Measurements from ENCODE around the gene TMEM47.

Gene TMEM47

DNA sequence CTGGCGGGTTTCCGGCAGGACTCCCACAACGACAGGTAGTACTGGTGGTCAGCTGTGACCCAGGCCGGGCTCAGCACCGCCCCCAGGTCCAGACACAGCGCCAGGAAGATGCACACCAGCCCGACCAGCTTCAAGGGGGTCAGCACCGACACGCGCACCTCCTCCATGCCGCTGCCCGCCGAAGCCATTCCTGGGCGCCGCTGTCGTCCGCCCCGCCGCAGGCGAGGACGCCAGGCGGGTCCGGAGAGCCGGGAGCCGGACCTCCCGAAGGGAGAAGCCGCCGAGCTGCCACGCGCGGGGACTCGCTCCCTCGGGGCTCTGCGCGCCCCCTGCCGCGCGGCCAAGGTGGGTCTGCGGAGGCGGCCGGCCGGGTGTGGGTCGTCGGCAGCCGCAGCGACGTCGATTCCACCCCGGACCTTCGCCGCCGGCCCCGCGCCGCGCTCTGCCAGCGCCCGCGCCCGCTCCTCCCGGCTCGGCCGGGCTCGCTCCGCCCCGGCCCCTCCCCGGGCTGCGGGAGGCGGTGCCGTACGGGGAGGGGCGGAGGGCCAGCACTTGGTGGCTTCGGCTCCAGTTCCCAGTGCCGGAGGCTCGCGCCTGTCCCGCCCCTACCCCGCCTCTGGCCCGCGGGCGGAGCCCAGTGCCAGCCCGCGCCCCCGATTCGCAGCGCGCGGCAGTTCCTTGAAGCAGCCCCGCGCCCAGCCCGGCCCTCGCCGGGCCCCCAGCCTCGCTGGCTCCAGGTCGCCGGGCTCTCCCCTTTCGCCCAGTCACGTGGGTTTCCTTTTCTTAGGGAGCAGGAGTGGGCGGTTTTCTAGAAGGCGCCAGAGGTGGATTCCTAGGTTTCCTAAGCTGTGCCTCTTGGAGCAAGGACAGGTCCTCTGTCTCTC is at the start of gene TMEM47:
Gene TMEM47 (minus strand): TSS at position 444 of the 884 bp plus-strand sequence. CDS start 256 bp downstream, at position 188.
- DNase-seq, result peak; percentile 35

DNA sequence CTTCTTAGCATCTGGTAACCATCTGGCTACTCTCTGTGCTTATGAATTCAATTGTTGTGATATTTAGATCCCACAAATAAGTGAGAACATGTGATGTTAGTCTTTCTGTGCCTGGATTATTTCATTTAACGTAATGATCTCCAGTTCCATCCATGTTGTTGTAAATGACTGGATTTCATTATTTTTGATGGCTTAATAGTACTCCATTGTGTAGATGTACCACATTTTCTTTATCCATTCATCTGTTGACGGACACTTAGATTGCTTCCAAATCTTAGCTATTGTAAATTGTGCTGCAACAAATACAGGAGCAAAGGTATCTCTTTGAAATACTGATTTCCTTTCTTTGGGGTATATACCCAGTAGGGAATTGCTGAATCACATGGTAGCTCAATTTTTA is 30.0 kb upstream of the TMEM47 start:
- no peak for DNase-seq

DNA sequence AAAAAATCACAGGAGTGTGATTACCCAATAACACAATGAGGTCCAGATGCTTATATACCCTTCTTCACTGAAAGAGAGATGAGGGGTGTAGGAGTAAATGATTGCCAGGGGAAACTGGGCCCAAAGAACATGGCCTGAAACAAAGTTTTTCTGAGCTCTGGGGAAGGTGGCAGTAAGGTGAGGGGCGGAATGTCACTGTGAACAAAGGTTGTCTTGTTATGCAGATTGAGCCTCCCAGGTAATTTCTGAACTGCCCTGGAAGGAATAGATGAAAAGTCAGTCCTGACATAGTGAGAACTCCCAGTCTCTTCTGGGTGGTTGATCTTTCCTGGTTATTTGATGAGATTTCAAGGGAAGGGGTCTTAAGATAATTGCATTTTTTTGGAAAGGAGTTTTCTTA is 2.5 kb upstream of the TMEM47 start:
- DNase-seq, result no peak

DNA sequence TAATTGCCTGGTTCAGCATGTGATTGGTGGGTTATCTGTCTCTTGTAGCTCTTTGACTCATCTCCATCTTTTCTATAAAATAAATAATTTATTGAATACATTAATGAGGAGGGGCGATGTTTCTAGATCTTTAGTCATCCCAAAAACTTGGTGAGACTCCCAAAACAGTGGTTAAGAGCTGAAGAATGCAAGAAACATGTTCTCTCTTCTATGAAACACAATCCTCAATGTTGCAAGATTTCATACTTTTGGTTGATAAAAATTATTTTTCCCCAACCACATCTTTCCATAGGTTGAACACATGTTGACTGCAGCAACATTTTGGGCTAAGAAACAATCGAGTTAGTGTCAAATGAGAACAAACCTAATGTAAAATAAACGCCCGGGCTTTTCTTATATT is 1.2 kb upstream of the TMEM47 start:
- no peak for DNase-seq

DNA sequence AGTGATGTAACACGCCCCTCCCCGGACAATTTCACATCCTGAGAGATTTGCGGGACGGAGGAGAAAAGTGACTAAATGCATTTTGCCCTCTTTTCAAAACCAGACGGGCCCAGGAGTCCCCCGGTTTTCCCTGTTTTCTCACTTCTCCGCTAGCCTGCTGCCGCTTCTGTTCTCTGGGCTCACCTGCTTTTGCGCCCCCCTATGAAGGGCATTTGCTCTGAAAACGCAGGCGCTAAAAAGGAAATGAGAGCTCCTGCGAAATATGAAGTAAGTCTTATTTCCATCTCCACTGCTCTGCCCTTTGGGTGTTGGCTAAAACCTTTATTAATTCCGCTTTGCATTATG is 613 bp upstream of the TMEM47 start:
- no peak for DNase-seq

DNA sequence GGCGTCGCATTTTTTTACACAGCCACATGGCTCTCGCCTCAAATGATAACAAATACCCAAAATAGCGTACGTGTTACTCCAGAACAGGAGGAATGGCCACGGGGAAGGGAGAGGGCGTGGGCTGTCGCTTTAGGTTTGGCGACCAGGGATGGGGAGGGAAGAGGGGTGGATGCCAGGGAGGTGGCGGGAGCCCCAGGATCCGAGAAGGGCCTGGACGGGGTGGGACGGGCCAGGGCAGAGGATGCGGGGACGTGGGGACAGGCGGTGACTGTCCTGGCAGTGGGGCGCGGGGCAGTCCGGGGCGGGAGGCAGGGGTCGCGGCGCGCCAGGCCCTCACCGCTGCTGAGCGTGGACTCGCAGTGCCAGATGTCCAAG is 631 bp downstream of the TMEM47 start:
- DNase-seq, result no peak

DNA sequence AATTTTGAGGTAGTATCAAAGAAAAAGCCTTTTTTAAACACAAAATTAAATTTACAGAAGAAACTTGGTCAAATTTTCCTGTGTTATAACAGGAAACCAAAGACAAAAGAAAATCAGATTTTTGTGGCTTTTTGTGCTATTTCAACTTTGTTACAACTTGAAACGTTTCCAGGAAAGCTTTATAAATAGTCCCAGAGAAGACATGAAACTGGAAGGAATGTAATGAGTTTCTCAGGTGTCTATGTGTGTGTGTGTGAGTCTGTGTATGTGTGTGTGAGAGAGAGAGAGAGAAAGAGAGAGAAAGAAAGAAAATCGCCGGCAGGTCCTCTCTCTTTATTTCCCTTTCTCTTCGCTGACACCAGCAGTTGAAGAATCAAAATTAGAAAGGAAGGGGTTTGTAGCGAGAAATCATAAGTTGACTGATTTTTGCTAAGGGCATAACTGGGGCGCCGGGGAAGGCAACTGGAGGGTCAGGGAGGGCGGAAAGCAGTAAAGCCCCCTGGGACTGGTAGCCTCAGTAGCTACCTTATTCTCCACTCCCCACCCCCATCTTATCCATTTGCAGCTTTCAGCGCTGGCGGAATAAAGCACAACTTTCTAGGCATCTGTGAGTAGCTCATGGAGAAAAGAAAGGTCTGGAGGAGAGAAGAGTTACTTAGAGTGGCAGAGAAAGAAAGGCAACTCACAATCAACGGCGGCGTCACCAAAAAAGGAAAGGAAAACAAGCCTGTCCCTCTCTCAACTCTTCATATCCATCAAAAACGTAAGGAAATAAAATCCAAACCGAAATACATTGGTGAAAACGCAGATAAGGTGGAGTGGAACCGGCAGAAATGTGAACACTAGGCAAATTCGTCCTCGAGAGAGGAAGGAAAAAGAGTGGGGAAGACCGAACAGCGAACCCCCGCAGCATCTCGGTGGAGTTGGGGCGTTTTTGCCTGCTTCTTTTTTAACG is 1.3 kb downstream of the TMEM47 start:
- DNase-seq, result no peak

DNA sequence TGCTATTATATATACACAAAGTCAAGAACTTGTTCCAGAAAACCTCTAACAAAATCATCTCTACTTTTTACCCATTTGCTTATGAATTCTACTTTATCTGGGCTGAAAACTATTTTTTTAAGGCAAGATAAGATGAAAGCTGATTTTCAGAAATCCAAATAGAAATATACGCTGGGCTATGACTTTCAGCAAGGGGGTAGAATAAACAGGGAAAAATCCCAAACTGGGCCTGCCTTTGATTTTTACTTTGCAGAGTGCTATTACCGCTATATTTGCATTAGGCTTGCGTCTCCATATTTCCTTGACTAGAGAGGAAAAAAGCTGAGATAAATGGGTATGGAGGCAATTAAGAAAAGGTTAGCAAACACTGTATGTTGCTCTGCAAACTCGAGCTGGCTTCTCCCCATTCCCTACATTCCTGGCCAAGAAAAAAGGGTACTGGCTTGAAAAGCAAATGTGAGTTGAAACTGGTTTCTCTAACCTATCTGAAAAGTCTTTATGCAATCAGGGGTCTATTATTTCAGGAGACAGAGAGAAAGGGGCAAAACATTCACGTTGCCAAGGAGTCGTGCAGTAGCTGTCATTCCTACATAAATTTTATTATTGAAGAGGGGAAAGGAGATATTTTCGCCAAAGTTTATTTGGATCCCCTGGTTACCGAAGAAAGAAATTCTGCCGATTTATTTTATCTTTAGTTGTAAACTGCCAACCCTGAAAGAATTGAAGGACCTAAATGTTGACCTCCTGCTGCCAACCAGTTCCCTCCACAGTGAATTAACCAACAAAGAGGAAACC is 2.2 kb downstream of the TMEM47 start:
- no peak for DNase-seq

DNA sequence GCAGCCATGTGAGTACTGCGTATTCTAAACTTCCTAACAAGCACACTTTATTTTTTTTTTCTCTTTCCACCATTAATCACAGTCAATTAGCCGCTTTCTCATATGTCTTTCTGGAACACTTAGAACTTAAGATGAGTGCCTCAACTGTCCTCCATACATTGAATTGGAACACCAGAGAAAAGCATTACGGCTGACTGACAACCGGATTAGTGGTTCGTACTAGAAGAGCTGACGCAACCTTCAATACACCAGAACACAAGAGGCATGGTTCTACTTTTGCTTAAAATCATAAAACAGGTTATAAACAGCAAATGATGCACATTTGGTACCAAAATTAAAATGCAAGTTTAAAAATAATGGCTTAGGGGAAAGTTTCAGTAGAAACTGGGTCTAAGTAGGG is 3.3 kb downstream of the TMEM47 start:
- DNase-seq, result no peak

DNA sequence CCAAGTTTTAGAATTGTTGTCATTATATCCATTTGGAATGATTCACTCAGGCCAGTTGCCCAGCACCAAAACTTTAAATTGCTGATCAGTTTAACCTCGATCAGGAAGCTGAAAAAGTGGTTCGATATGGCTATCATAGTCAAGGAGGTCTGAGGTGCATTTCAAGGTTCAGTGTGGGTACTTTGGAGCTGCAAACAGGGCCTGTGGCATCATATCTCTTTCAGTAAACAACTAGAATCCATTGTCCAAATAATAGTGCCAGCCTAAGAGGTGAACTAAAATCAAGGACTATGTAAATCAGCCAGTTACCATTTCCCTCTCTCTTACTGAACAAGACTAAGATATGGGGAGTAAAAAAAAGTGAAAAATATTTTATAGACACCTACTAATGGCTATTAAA is 14.2 kb downstream of the TMEM47 start:
- DNase-seq, result no peak

DNA sequence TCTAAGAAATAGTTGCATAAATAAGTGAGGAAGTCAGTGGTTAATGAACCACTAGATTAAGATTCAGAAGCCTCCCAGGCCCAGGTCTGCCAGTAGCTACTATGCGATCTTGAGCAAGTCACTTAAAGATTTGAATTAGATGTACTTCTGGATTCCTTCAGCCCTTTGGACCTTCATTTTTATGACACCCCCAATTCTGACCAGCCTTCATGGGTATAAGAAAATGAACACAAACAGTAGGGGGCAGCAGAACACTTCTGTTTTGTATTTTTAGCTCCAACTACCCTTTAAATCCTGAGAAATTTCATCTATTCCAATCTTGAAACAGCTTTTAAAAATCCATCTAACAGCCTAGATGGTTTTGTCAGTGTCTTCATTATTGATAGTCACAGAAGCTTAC is 19.0 kb downstream of the TMEM47 start:
- peak; percentile 25 for DNase-seq

DNA sequence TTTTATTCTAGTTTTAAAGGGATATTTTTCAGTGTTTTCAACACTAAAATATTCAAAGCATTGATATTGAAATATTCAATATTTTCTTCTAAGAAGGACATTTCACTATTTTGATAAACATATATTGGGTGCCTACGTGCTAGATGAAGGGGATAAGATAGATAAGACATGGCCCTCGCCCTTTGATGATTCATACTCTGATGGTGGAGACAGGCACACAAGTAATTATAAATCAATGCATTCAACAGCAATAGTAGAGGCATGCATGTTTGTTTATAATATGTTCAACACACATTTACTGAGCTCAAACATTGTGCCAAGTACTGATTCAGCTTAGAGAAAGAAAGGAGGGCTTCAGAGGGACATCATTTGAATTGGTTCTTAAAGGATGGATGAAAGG is 22.7 kb downstream of the TMEM47 start:
- no peak for DNase-seq

DNA sequence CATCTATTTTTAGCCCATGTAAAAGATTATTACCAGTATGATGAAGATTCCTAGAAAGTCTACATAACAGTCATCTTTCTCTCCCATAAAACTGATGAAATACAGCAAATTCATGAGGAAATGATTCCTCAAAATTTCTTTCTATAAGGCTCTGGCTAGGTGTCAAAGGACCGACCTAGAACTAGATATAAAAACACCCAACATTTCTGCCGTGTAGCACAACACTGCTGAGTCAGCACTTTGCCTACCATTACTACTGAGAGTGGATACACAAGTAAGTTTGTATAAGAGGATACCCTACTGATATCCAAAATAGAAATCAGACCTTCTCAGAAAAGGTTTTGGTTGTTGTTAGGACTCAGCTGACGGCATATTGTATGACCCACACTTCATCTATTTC is 24.7 kb downstream of the TMEM47 start:
- no peak for DNase-seq

DNA sequence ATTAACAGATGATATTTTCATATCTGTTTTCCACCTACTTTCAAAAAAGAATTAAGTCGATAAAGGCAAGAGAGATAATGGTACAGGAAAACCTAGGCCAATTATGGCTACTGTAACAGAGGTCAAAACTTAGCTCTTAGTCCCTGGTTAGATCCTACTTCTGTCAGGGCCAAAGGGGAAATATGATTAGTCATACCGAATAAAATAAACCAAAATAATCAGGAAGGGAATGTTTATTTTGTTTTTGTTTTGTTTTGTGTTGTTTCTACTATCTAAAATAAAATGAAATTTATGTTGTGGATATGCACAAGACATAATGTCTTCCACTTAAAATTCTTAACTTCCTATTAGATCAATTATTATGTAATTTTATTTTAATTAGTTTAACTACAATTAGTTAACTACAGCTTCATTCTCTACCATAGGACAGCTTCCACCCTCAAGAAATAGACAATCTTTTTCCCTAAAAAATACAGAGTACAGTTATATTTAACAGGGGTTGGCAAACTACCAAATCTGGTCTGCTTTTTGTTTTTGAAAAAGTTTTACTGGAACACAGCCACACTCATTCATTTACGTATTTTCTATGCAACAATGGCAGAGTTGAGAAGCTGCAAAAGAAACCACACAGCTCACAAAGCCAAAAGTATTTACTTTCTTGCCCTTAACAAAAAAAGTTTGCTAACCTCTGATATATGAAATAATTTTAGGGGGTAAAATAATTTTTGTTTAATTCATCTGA is 25.4 kb downstream of the TMEM47 start:
- DNase-seq, result no peak

DNA sequence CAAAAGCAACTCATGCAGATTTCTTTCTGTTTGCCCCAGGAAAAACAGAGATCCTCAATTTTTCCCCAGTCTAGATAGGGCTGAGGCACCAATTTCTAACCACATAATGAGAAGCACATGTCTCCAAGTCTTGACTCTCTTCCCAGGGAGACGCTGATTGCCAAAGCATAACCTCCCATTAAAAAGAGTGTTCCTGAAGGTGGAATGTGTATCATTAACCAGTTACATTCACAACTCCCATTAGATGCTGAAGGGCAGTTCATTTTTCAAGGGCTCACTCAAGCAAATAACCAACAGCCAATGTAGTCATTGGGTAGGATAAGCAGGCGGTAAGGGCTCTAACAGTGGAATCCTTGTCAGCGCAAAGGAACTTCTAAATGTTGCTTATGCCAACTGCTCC is 27.5 kb downstream of the TMEM47 start:
- DNase-seq, result no peak

DNA sequence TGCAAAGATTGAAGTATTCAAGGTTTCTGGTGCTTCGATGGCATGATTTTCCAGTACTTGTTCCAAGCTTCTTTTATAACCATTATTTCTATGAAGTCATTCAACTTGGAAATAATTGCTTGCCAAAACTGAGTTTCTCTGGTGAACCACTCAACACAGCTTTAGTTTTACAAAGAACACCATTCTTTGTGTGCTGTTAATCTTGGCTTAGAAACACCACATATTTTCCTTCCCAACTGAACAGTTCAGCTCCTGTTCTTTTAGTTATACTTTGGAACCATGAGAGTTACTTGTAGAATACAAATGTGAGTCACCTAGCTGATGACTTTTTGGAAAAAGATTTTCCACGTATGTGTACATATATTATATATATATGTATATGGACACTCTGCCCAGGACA is 32.7 kb downstream of the TMEM47 start:
- DNase-seq, result no peak

DNA sequence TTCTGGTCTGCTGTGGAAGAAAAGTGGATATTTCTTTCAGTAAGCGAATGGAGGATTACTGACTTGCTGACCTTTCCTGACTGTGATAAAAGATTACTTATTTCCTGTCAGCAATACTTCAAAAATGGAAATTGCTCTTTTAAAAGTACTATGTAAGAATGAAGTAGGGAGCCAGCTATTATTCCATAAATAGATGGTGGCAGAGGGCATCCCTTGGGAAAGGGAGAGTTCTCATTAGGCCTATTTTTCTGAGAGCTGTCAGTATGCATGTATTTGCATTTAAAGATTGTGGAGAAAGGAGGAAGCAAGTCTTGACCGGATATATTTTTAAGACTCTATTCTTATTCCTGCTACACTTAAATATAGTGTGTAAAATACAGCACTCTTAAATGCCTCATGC is 37.2 kb downstream of the TMEM47 start:
- no peak for DNase-seq

DNA sequence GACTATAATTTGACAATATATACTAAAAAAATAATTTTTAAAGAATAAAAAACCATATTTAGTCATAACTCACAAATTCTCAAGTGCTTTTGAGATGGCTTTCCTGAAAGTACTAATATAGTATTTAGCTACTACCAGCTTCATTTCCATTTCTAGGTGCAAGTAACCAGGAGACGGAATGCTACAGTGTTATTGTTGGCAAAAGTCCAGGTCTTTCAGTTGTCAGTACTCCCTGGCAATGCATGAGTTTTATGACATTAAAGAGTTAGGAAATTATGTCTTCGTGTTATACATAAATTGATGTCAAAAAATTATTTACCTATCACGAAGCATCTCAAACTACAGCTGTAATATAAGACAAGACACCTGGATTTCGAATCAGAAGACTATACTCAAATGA is 45.0 kb downstream of the TMEM47 start:
- DNase-seq, result no peak

DNA sequence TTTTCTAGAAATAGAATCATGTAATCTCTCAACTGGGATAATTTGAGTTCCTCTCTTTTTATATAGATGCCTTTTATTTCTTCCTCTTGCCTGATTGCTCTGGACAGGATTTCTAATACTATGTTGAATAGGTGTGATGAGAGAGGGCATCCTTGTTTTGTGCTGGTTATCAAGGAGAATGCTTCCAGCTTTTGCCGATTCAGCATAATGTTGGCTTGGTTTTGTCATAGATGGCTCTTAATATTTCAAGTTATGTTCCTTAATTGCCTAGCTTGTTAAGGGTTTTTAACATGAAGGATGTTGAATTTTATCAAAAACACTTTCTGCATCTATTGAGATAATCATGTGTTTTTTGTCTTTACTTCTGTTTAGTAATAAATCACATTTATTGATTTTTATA is 58.7 kb downstream of the TMEM47 start:
- no peak for DNase-seq

DNA sequence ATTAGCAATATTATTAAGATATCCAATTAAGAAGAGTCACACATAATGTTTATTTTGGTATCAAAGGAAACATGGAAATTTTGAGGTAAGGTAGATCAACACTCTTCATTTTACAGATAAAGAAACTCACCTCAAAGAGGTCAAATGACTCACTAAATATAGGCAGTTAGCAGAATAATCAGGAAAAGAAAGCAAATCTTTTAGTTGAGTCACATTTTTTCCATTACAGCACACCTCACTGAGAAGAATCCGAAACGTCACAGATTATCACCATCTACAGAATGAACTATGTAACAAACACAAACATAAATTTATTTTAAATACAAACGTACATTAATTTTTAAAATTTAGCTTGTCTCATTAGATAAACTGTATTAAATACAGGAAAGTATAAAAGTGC is 70.1 kb downstream of the TMEM47 start:
- no peak for DNase-seq

DNA sequence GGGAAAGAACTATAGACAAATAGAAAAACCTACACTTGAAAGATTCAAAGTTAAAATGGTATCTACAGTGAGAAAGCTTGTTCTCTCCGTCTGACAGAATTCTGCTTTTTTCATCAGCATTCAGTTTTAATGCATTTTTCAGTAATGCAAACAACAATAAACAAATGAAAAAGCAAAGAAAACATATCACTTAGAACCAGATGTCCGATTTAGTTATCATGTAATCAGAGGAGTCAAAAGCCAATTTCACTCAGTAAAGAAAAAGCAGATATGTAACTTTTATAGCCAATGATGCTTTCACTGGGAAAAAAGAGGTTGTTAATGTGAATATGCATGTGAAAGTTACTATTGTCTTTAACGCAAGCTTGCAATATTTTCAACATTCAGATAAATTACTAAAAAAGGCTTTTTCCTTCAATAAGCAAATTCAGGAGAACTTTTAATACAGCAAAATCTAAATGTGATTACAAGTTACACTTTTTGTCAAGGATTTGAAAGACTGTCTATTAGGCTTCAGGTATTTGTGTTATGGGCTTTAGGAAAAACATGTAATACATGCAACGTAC is 70.7 kb downstream of the TMEM47 start:
- DNase-seq, result no peak

DNA sequence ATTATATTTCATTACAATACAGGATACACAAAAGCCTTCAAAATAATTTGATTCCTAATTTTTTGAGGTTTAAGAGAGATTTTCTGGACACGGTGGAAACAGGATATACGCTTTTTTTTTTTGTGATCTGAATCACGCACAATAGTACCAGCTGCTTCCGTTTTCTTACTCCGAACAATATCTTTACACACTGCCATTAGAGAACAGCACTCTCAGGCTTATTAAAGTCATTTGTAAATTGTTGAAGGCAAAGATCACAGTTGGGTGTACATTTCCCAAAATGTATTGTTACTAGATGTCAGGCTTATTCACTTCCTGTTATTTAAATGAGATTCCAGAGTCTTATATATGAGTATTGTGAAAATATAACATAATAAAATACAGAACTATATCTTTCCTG is 71.5 kb downstream of the TMEM47 start:
- DNase-seq, result no peak

Data from NCI-H1092 treated with DMSO at 0.1 percent for 48 hours (cell line).